GM18511 (cell line): ENCODE measurements around the gene SDC4.
A peak's percentile ranks its signal among the peaks of the same experiment; 100 is the strongest.
"Not testable (repeated sequence)": the region's sequence is repeated elsewhere in the genome, so short reads cannot be mapped to it uniquely, and the experiment has no call there.

Experiments
- ATAC-seq: cut with Tn5 transposase; IDR thresholded peaks from one replicate; pipeline ENCODE4 v1.9.1; 2021; ENCODE audit warnings: mild to moderate bottlenecking, moderate library complexity; ENCODE audit not compliant: unreplicated experiment

Gene SDC4

GRCh38 chr20:45365444-45365970, 17.3 kb upstream of the SDC4 start:
- ATAC-seq: no peak

GRCh38 chr20:45363611-45364492, 15.6 kb upstream of the SDC4 start:
- ATAC-seq: no peak

GRCh38 chr20:45362804-45363610, 14.8 kb upstream of the SDC4 start, which contains the start of gene SYS1:
Gene SYS1, plus strand, starts transcription at chr20:45363156. Its CDS starts 376 bp downstream, at chr20:45363532.
- ATAC-seq: peak; percentile 83

GRCh38 chr20:45361793-45362192, 13.6 kb upstream of the SDC4 start:
- ATAC-seq: no peak

GRCh38 chr20:45359406-45360148, 11.4 kb upstream of the SDC4 start:
- no peak for ATAC-seq

GRCh38 chr20:45359069-45359405, 10.8 kb upstream of the SDC4 start:
- no peak for ATAC-seq

GRCh38 chr20:45358282-45359068, 10.3 kb upstream of the SDC4 start:
- no peak for ATAC-seq

- ATAC-seq: no peak
Observed at GRCh38 chr20:45355209-45356084, 7.2 kb upstream of the SDC4 start.

GRCh38 chr20:45354423-45355208, 6.4 kb upstream of the SDC4 start:
- ATAC-seq: no peak

- ATAC-seq: no peak
Observed at GRCh38 chr20:45353746-45354145, 5.5 kb upstream of the SDC4 start.

- no peak for ATAC-seq
Observed at GRCh38 chr20:45352729-45353128, 4.5 kb upstream of the SDC4 start.

GRCh38 chr20:45350795-45351194, 2.6 kb upstream of the SDC4 start:
- not testable (repeated sequence) for ATAC-seq

- ATAC-seq: no peak
Observed at GRCh38 chr20:45350217-45350616, 2.0 kb upstream of the SDC4 start.

- ATAC-seq: no peak
Observed at GRCh38 chr20:45347297-45347935, 808 bp downstream of the SDC4 start.

GRCh38 chr20:45346851-45347250, 1.4 kb downstream of the SDC4 start:
- no peak for ATAC-seq

- no peak for ATAC-seq
Observed at GRCh38 chr20:45346291-45346718, 1.9 kb downstream of the SDC4 start.

GRCh38 chr20:45345104-45345936, 2.9 kb downstream of the SDC4 start:
- ATAC-seq: no peak
